Astrocyte (in vitro differentiated cells and primary cell): Measurements from ENCODE around the gene CACNA1H.

Source experiments
- EZH2 ChIP-seq: IDR thresholded peaks from 2 replicates; pipeline ENCODE4 v1.6.1; 2012; ENCODE audit warnings: mild to moderate bottlenecking, low read length, inconsistent platforms; ENCODE audit not compliant: insufficient read depth
- TF ChIP-seq, protein P1 (sequence below): IDR thresholded peaks from 2 replicates; pipeline ENCODE4 v1.5.1; 2011; ENCODE audit warnings: low read depth, mild to moderate bottlenecking, inconsistent platforms, low read length, moderate library complexity; ENCODE audit not compliant: insufficient read depth

DNA sequence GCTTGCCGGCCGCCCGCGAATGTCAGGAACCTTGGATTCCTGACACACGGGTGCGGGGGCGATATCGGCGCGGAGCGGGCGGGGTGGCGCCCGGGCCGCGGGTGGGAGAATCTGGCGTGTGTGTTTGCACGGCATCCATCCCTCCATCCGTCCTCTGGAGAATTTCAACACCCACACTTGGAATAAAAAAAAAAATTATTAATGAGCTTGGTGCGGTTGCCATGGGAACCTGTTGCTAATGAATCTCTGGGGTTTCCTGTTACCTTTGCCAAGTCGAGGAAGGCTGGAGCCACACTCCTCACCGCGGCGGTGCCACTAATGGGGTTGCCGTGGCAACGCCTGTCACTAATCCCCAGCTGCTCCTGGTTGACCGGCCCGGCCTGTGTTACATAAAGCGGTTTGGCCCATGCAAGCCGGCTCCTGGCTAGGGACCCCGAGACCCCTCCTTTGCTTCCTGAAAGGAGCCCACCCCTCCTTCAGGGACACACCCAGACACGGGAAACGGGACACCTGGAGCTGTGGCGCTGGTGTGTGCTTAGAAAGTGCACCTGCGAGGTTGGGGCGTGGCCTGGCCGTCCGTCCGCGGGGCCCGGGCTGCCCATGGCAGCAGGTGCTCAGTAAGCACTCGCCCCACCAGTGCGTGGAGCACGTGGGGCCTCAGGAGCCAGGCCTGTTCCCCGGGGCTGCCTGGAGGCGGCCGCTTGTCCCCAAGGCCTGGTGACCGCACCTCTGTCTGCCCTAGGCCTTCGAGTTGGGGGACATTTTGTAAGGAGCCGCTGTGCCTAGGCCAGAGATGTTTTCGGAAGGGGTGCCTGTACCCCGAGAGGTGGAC, 14.6 kb downstream of the CACNA1H start:
- peak; percentile 73 for TF ChIP-seq EZH2
- TF ChIP-seq, protein P1, sequence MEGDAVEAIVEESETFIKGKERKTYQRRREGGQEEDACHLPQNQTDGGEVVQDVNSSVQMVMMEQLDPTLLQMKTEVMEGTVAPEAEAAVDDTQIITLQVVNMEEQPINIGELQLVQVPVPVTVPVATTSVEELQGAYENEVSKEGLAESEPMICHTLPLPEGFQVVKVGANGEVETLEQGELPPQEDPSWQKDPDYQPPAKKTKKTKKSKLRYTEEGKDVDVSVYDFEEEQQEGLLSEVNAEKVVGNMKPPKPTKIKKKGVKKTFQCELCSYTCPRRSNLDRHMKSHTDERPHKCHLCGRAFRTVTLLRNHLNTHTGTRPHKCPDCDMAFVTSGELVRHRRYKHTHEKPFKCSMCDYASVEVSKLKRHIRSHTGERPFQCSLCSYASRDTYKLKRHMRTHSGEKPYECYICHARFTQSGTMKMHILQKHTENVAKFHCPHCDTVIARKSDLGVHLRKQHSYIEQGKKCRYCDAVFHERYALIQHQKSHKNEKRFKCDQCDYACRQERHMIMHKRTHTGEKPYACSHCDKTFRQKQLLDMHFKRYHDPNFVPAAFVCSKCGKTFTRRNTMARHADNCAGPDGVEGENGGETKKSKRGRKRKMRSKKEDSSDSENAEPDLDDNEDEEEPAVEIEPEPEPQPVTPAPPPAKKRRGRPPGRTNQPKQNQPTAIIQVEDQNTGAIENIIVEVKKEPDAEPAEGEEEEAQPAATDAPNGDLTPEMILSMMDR: no peak
